K562 (cell line): ENCODE results near the gene MRI1.

Experiments
- EP300 ChIP-seq: IDR thresholded peaks from 2 replicates; pipeline ENCODE4 v1.6.1; 2012; ENCODE audit warnings: low read length, improper control_type of control experiment
- EZH2 ChIP-seq: IDR thresholded peaks from 2 replicates; pipeline ENCODE4 v1.6.1; 2012; ENCODE audit warnings: low read depth, mild to moderate bottlenecking, inconsistent platforms, low read length, borderline replicate concordance
- HDAC6 ChIP-seq: IDR thresholded peaks from 2 replicates; pipeline ENCODE4 v1.6.1; 2012; ENCODE audit warnings: low read depth, mild to moderate bottlenecking, control low read depth, inconsistent platforms, low read length, moderate library complexity
- JUN ChIP-seq, 2 experiments: sonication (generic) in 1 of 2; formaldehyde crosslinking in 1 of 2; IDR thresholded peaks; 2 replicates each; pipeline versions ENCODE4 v1.6.1 to v1.8.0; 2012 to 2022; ENCODE audit warnings: borderline replicate concordance in 2 of 2, mild to moderate bottlenecking in 2 of 2, improper control_type of control experiment in 1 of 2, low read depth in 1 of 2, low read length in 1 of 2, missing genetic modification reagents in 1 of 2
- PHF8 ChIP-seq: fragments of 200-600 bp; sonication (generic); IDR thresholded peaks from 2 replicates; pipeline ENCODE4 v1.6.1; 2012; ENCODE audit warnings: mixed run types, mild to moderate bottlenecking, inconsistent platforms, low read length, moderate library complexity, borderline replicate concordance
- POLR2A ChIP-seq: fragments of 450-650 bp; conservative IDR thresholded peaks from 2 replicates; pipeline ENCODE4 v1.6.1; 2016
- RCOR1 ChIP-seq, 2 experiments: IDR thresholded peaks; 2 replicates each; pipeline ENCODE4 v1.6.1; 2012; ENCODE audit warnings: low read depth in 2 of 2, low read length in 2 of 2, borderline replicate concordance in 1 of 2, improper control_type of control experiment in 1 of 2
- THRB ChIP-seq: fragments of 450-650 bp; formaldehyde crosslinking; conservative IDR thresholded peaks from 2 replicates; pipeline ENCODE4 v1.4.0; 2022; ENCODE audit warnings: mild to moderate bottlenecking, missing genetic modification characterization
- U2AF1 ChIP-seq: fragments of 200-400 bp; formaldehyde crosslinking; optimal IDR thresholded peaks from 2 replicates; pipeline ENCODE3; 2017; ENCODE audit warnings: mild to moderate bottlenecking, low read depth, low read length, moderate library complexity
- YBX1 ChIP-seq: fragments of 450-650 bp; IDR thresholded peaks from 2 replicates; pipeline ENCODE4 v1.7.1; 2016; ENCODE audit warnings: mild to moderate bottlenecking
- ZNF830 ChIP-seq: fragments of 250-450 bp; sonication (Bioruptor Pico); IDR thresholded peaks from 2 replicates; pipeline ENCODE4 v1.5.0; 2021; ENCODE audit warnings: mild to moderate bottlenecking

- TF ChIP-seq HDAC6 (peak; percentile 87; the same call in 1 of the 2 replicates), EP300 (no peak), PHF8 (peak; percentile 94), RCOR1 (IDR thresholded peaks at IDR 0.05; ENCODE audit: borderline replicate concordance in 1 of 2, low read depth in 2 of 2, low read length in 2 of 2) (peak; percentile 18 to 36; a peak in 2 of 4 replicates), U2AF1 (no peak), THRB (CRISPR knock-in tag) (no peak), ZNF830 (CRISPR knock-in tag) (no peak), POLR2A (peak; percentile 99), JUN (IDR thresholded peaks at IDR 0.05; ENCODE audit: borderline replicate concordance, low read depth, low read length) (peak; percentile 77; the same call in 1 of the 2 replicates), JUN (CRISPR knock-in tag; IDR thresholded peaks at IDR 0.05; ENCODE audit: borderline replicate concordance) (no peak), EZH2 (no peak), YBX1 (no peak)
Measured at GRCh38 chr19:13774217-13775191, 10.2 kb downstream of the MRI1 start, which contains the start of gene C19orf53.
